ENCODE data around the gene TSPEAR. TPM values are rescaled to one million over a fixed set of nuclear protein-coding genes. Genes with fewer than 3 reads are reported as not detected.
A peak's percentile ranks its signal among the peaks of the same experiment; 100 is the strongest.
"Not testable (repeated sequence)": the region's sequence is repeated elsewhere in the genome, so short reads cannot be mapped to it uniquely, and the experiment has no call there.

TSPEAR gene
- total RNA-seq, 2 donors from 2014 or later = 1.5 to 6.0 TPM

GRCh38 chr21:44505673-44506278 is 205.6 kb downstream of the TSPEAR start:
- Histone ChIP-seq H3K27me3 (ENCODE audit: control insufficient read depth, insufficient read depth, low read length, poor library complexity, severe bottlenecking) (no peaks in the 10 kb centered on the region), H3K9ac (ENCODE audit: extremely low read depth, low read length, poor library complexity, severe bottlenecking) (no peak overlapping the region), H3K36me3 (ENCODE audit: control insufficient read depth, insufficient read depth, low read length) (no peaks in the 10 kb centered on the region), H3K9me3 (ENCODE audit: control insufficient read depth, low read length) (no peaks in the 10 kb centered on the region), H3K4me1 (ENCODE audit: control insufficient read depth, insufficient read depth, low read length) (no peaks in the 10 kb centered on the region), H3K27ac (ENCODE audit: low read depth, low read length) (peak overlapping the region; percentile 6), H3K4me3 (ENCODE audit: low read length) (no peak overlapping the region)
- H3K4me1 Mint-ChIP-seq = no peaks in the 10 kb centered on the region
- no peak for DNase-seq
- H3K36me3 Mint-ChIP-seq (ENCODE audit: low read depth) = peaks cover 3% of the 10 kb centered on the region
- H3K27ac Mint-ChIP-seq = no peak overlapping the region
- no peaks in the 10 kb centered on the region for H3K27me3 Mint-ChIP-seq (ENCODE audit: insufficient read depth)
- H3K9me3 Mint-ChIP-seq = no peaks in the 10 kb centered on the region
- 89 to 93% methylated on average over 16 of the region's 16 CpGs for WGBS, 2 experiments (ENCODE audit: insufficient coverage in 1 of 2, insufficient read length in 1 of 2)
- TF ChIP-seq CTCF (conservative IDR thresholded peaks at IDR 0.05) = no peak
- no peak overlapping the region for H3K4me3 Mint-ChIP-seq

DNA sequence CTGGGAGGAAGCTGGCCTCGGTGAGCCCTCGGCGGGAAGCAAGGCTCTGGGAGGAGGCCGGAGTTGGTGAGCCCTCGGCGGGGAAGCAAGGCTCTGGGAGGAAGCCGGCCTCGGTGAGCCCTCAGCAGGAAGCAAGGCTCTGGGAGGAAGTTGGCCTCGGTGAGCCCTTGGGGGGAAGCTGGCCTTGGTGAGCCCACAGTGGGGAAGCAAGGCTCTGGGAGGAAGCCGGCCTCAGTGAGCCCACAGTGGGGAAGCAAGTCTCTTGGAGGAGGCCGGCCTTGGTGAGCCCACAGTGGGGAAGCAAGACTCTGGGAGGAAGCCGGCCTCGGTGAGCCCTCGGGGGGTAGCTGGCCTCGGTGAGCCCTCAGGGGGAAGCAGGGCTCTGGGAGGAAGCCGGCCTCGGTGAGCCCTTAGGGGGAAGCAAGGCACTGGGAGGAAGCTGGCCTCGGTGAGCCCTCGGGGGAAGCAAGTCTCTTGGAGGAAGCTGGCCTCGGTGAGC is 207.4 kb downstream of the TSPEAR start:
- no peak overlapping the region for H3K27ac ChIP-seq (ENCODE audit: low read depth, low read length)
- Mint-ChIP-seq H3K27ac (no peak overlapping the region), H3K36me3 (ENCODE audit: low read depth) (no peaks in the 10 kb centered on the region), H3K4me1 (no peaks in the 10 kb centered on the region), H3K9me3 (no peaks in the 10 kb centered on the region), H3K27me3 (ENCODE audit: insufficient read depth) (no peaks in the 10 kb centered on the region), H3K4me3 (no peak overlapping the region)
- H3K27me3 ChIP-seq (ENCODE audit: control insufficient read depth, insufficient read depth, low read length, poor library complexity, severe bottlenecking) = no peaks in the 10 kb centered on the region
- 91 to 95% methylated on average over 15 to 20 of the region's 20 CpGs for WGBS, 2 experiments (ENCODE audit: insufficient coverage in 1 of 2, insufficient read length in 1 of 2)
- no peak overlapping the region for H3K4me3 ChIP-seq (ENCODE audit: low read length)
- DNase-seq = no peak
- no peaks in the 10 kb centered on the region for H3K36me3 ChIP-seq (ENCODE audit: control insufficient read depth, insufficient read depth, low read length)
- TF ChIP-seq CTCF (conservative IDR thresholded peaks at IDR 0.05) = no peak
- H3K9ac ChIP-seq (ENCODE audit: extremely low read depth, low read length, poor library complexity, severe bottlenecking) = no peak overlapping the region
- no peaks in the 10 kb centered on the region for H3K9me3 ChIP-seq (ENCODE audit: control insufficient read depth, low read length)
- no peaks in the 10 kb centered on the region for H3K4me1 ChIP-seq (ENCODE audit: control insufficient read depth, insufficient read depth, low read length)

GRCh38 chr21:44503006-44503889 is 208.1 kb downstream of the TSPEAR start:
- not testable (repeated sequence) for H3K27me3 ChIP-seq (ENCODE audit: control insufficient read depth, insufficient read depth, low read length, poor library complexity, severe bottlenecking); H3K36me3 ChIP-seq (ENCODE audit: control insufficient read depth, insufficient read depth, low read length); DNase-seq; H3K9ac ChIP-seq (ENCODE audit: extremely low read depth, low read length, poor library complexity, severe bottlenecking); H3K27ac Mint-ChIP-seq; H3K36me3 Mint-ChIP-seq (ENCODE audit: low read depth); H3K27ac ChIP-seq (ENCODE audit: low read depth, low read length); H3K4me1 ChIP-seq (ENCODE audit: control insufficient read depth, insufficient read depth, low read length); H3K4me3 Mint-ChIP-seq; H3K4me3 ChIP-seq (ENCODE audit: low read length); H3K9me3 ChIP-seq (ENCODE audit: control insufficient read depth, low read length); H3K9me3 Mint-ChIP-seq; H3K4me1 Mint-ChIP-seq; H3K27me3 Mint-ChIP-seq (ENCODE audit: insufficient read depth)
- 92 to 93% methylated on average over 25 to 43 of the region's 44 CpGs for WGBS, 2 experiments (ENCODE audit: insufficient coverage in 1 of 2, insufficient read length in 1 of 2)

All from endodermal cell (in vitro differentiated cells).